Keratinocyte (primary cell): Measurements from ENCODE around the gene SLC17A9. TPM values are rescaled to one million over a fixed set of nuclear protein-coding genes. Genes with fewer than 3 reads are reported as not detected.

ENCODE experiments used
- DNase-seq: peaks from one replicate; pipeline ENCODE4 v3.0.0-alpha.2; 2011; ENCODE audit warnings: low read depth, missing footprints, low spot score
- FAIRE-seq: peaks from 2 replicates; lab custom pipeline; 2011; peaks lifted over from hg19 to GRCh38; lab: Jason Lieb, UNC
- H2AFZ ChIP-seq: 2 replicates; pipeline ENCODE4 v1.6.0; 2012; ENCODE audit warnings: low read length, control low read depth, inconsistent platforms; ENCODE audit not compliant: control insufficient read depth
- H3K27ac ChIP-seq: 2 replicates; pipeline ENCODE4 v1.5.1; 2011; ENCODE audit warnings: low read length; ENCODE audit not compliant: control insufficient read depth, insufficient read depth
- H3K27me3 ChIP-seq: 3 replicates; pipeline ENCODE4 v1.6.0; 2011; ENCODE audit warnings: low read length; ENCODE audit not compliant: control insufficient read depth, insufficient read depth; ENCODE audit errors: extremely low read depth
- H3K36me3 ChIP-seq, 2 experiments: 2 replicates in 1 of 2; 3 replicates in 1 of 2; pipeline ENCODE4 v1.5.1; 2011; ENCODE audit warnings: low read length in 2 of 2, mild to moderate bottlenecking in 1 of 2; ENCODE audit not compliant: control insufficient read depth in 2 of 2, insufficient read depth in 2 of 2; ENCODE audit errors: extremely low read depth in 1 of 2
- H3K4me1 ChIP-seq: 3 replicates; pipeline ENCODE4 v1.5.1; 2011; ENCODE audit warnings: low read length; ENCODE audit not compliant: control insufficient read depth, insufficient read depth; ENCODE audit errors: extremely low read depth
- H3K4me2 ChIP-seq: 3 replicates; pipeline ENCODE4 v1.6.0; 2011; ENCODE audit warnings: low read depth, low read length; ENCODE audit not compliant: control insufficient read depth, insufficient read depth; ENCODE audit errors: extremely low read depth
- H3K4me3 ChIP-seq, 3 experiments: fragments of 200-600 bp in 1 of 3; sonication (generic) in 1 of 3; 2 replicates in 2 of 3; 3 replicates in 1 of 3; pipeline ENCODE4 v1.5.1; 2011 to 2016; ENCODE audit warnings: low read length in 3 of 3, mild to moderate bottlenecking in 3 of 3, control low read depth in 2 of 3, inconsistent platforms in 1 of 3, low read depth in 1 of 3, mixed read lengths in 1 of 3, mixed run types in 1 of 3, moderate library complexity in 1 of 3; ENCODE audit not compliant: control insufficient read depth in 2 of 3, insufficient read depth in 2 of 3; ENCODE audit errors: extremely low read depth in 1 of 3
- H3K79me2 ChIP-seq: 2 replicates; pipeline ENCODE4 v1.6.0; 2012; ENCODE audit warnings: low read length; ENCODE audit not compliant: control insufficient read depth, insufficient read depth
- H3K9ac ChIP-seq: 3 replicates; pipeline ENCODE4 v1.6.0; 2011; ENCODE audit warnings: low read length; ENCODE audit not compliant: control insufficient read depth, insufficient read depth; ENCODE audit errors: extremely low read depth
- H3K9me1 ChIP-seq: 3 replicates; pipeline ENCODE4 v1.6.0; 2011; ENCODE audit warnings: low read length; ENCODE audit not compliant: control insufficient read depth, insufficient read depth; ENCODE audit errors: extremely low read depth
- H3K9me3 ChIP-seq: 2 replicates; pipeline ENCODE4 v1.5.1; 2012; ENCODE audit warnings: low read depth, low read length; ENCODE audit not compliant: control insufficient read depth
- H4K20me1 ChIP-seq: 3 replicates; pipeline ENCODE4 v1.6.0; 2011; ENCODE audit warnings: low read length; ENCODE audit not compliant: control insufficient read depth, insufficient read depth; ENCODE audit errors: extremely low read depth
- EZH2 ChIP-seq: IDR thresholded peaks from one replicate; pipeline ENCODE4 v1.6.1; 2012; ENCODE audit warnings: inconsistent platforms, mild to moderate bottlenecking, low read length, moderate library complexity
- dilution Hi-C: fragments of 300-500 bp; cut with MboI; formaldehyde crosslinking; loops from one replicate; pipeline ENCODE4 v1.7.0; 2020; ENCODE audit warnings: low sequenced_read_pairs; ENCODE audit not compliant: extremely low pct_ligation_motif_present
- polyA plus RNA-seq, 5 experiments: library from polyadenylated mRNA; depleted of rRNA in 3 of 5; stranded (reverse) in 3 of 5; stranded (forward) in 1 of 5; unstranded in 1 of 5; fragments of >200 nt; gene quantifications; 1 replicate in 1 of 5; 2 replicates in 3 of 5; 3 replicates in 1 of 5; pipeline versions ENCODE4 v1.2.1 to v1.2.3, GENCODE V29; 2011 to 2012; ENCODE audit warnings: missing spikeins in 2 of 5, low read depth in 1 of 5, low replicate concordance in 1 of 5
- TF ChIP-seq, protein P1 (sequence below), 3 experiments: IDR thresholded peaks in 1 of 3; conservative IDR thresholded peaks in 1 of 3; optimal IDR thresholded peaks in 1 of 3; 2 replicates in 2 of 3; 3 replicates in 1 of 3; pipeline versions ENCODE3 to v1.5.1; 2011; ENCODE audit warnings: low read length in 3 of 3, mild to moderate bottlenecking in 3 of 3, moderate library complexity in 2 of 3, control low read depth in 1 of 3, inconsistent platforms in 1 of 3; ENCODE audit not compliant: insufficient read depth in 2 of 3; ENCODE audit errors: extremely low read depth in 1 of 3

Gene SLC17A9
- polyA plus RNA-seq, 1 donor (not counting 4 experiments of a cell fraction or from before 2014, with no cell fraction given) = not detected

DNA sequence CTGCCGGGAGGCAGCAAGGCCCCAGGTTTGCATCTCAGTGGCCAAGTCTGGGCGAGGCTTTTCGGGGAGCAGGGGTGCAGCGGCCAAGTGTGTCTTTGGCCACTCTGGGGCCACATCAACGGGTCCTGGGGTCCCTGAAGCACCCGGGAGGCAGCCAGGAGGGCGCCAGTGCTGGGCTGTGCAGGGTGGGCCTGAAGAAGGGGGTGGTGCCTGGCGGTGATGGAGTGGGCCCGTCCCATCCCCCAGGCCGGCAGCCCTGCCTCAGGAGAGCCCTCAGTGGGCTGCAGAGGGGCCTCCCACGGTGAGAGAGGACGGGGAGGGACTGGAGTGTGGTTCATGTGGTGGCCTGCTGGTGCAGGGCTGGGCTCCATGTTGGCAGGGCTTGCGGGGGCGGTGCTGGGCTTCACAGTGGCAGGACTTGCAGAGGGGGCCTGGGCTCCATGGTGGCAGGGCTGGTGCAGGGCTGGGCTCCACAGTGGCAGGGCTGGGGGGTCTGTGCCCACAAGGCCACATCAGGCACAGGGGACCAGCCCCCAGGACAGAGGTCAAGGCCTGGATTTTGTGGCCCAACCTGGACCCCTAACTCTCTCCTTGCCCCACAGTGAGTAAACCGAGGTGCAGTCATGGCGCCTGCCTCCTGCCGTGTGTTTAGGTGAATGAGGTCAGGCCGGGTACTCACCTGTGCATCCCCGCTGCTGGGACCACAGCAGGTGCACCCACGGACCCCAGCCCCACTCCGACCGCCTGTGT lies 64.7 kb downstream of the SLC17A9 start:
- Histone ChIP-seq H3K4me3 (no peak overlapping the region), H3K27me3 (peaks cover 46% of the 10 kb centered on the region), H3K27ac (no peak overlapping the region), H3K79me2 (no peaks in the 10 kb centered on the region), H3K4me1 (peaks cover 2% of the 10 kb centered on the region), H4K20me1 (no peaks in the 10 kb centered on the region), H2AFZ (no peak overlapping the region), H3K9ac (no peak overlapping the region), H3K36me3 (no peaks in the 10 kb centered on the region), H3K4me2 (no peak overlapping the region), H3K9me3 (peaks cover 3% of the 10 kb centered on the region), H3K9me1 (no peaks in the 10 kb centered on the region)
- TF ChIP-seq, protein P1, sequence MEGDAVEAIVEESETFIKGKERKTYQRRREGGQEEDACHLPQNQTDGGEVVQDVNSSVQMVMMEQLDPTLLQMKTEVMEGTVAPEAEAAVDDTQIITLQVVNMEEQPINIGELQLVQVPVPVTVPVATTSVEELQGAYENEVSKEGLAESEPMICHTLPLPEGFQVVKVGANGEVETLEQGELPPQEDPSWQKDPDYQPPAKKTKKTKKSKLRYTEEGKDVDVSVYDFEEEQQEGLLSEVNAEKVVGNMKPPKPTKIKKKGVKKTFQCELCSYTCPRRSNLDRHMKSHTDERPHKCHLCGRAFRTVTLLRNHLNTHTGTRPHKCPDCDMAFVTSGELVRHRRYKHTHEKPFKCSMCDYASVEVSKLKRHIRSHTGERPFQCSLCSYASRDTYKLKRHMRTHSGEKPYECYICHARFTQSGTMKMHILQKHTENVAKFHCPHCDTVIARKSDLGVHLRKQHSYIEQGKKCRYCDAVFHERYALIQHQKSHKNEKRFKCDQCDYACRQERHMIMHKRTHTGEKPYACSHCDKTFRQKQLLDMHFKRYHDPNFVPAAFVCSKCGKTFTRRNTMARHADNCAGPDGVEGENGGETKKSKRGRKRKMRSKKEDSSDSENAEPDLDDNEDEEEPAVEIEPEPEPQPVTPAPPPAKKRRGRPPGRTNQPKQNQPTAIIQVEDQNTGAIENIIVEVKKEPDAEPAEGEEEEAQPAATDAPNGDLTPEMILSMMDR (optimal IDR thresholded peaks at IDR 0.05 in 1 of 3, IDR thresholded peaks at IDR 0.05 in 1 of 3, conservative IDR thresholded peaks at IDR 0.05 in 1 of 3; ENCODE audit: extremely low read depth in 1 of 3, insufficient read depth in 2 of 3, low read length in 3 of 3) = no peak
- DNase-seq = no peak
- FAIRE-seq = no peak
- dilution Hi-C loops = no loop called here

DNA sequence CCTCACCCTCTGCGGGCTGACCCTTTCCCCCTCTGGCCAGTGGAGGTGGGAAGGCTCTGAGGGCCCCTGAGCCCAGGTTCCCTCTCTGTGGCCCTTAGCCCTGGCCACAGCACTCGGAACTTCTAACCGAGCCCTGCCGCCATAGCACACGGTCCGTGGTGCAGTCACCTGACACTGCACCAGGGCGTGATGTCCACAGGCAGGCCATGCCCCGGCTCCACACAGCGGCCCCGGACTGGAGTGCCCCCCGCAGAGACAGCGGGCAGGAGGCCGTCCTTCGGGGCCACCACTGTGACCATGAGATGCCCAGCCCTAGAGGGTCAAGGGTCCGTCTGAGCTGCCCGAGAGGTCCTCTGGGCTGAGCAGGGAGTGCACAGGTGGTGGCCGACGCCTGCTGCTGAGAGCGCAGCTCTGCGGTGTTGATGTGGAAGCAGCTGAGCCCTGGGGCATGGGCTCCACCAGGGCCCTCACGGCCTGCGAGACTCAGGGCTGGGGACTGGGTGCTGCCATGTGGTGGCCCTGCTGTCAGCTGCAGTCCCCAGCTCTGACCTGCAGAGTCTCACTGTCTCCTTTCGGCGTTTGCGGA lies 65.4 kb downstream of the SLC17A9 start:
- peaks cover 52% of the 10 kb centered on the region for H3K27me3 ChIP-seq

More for the DNA sequence above, 65.4 kb downstream of the SLC17A9 start:
- H4K20me1 ChIP-seq = no peaks in the 10 kb centered on the region
- no peaks in the 10 kb centered on the region for H3K36me3 ChIP-seq
- H3K9me1 ChIP-seq = no peaks in the 10 kb centered on the region
- DNase-seq (no peak), FAIRE-seq (no peak)
- H3K4me1 ChIP-seq = peaks cover 2% of the 10 kb centered on the region
- peaks cover 3% of the 10 kb centered on the region for H3K9me3 ChIP-seq
- TF ChIP-seq, protein P1 (optimal IDR thresholded peaks at IDR 0.05 in 1 of 3, IDR thresholded peaks at IDR 0.05 in 1 of 3, conservative IDR thresholded peaks at IDR 0.05 in 1 of 3; ENCODE audit: extremely low read depth in 1 of 3, insufficient read depth in 2 of 3, low read length in 3 of 3) = no peak
- TF ChIP-seq EZH2 = no peak
- H3K4me3 ChIP-seq = no peak overlapping the region
- dilution Hi-C loops = no loop called here
- H2AFZ ChIP-seq = no peak overlapping the region
- no peak overlapping the region for H3K27ac ChIP-seq
- no peak overlapping the region for H3K9ac ChIP-seq
- H3K4me2 ChIP-seq = no peak overlapping the region
- no peaks in the 10 kb centered on the region for H3K79me2 ChIP-seq

Other genes with a start within 250 kb of the SLC17A9 start
- gene NTSR1, start 243.9 kb upstream of the SLC17A9 start, polyA plus RNA-seq = 0.24 to 1.4 TPM (median 0.55 TPM) in 3 replicates
- 12.3 to 15.6 TPM (median 15.0 TPM) in 3 replicates for gene MRGBP, start 156.2 kb upstream of the SLC17A9 start, polyA plus RNA-seq
- 29.8 to 39.8 TPM (median 31.5 TPM) in 3 replicates for gene OGFR, start 147.9 kb upstream of the SLC17A9 start, polyA plus RNA-seq
- 2.7 to 4.8 TPM (median 3.6 TPM) in 3 replicates for gene COL9A3, start 135.7 kb upstream of the SLC17A9 start, polyA plus RNA-seq
- gene TCFL5, start 90.9 kb upstream of the SLC17A9 start, polyA plus RNA-seq = 9.9 to 14.6 TPM (median 14.5 TPM) in 3 replicates
- gene DIDO1, start 26.2 kb upstream of the SLC17A9 start, polyA plus RNA-seq = 11.1 to 19.3 TPM (median 14.2 TPM) in 3 replicates
- gene GID8, start 14.6 kb upstream of the SLC17A9 start, polyA plus RNA-seq = 20.7 to 27.9 TPM (median 23.7 TPM) in 3 replicates
- not detected in 3 replicates for gene BHLHE23, start 54.3 kb downstream of the SLC17A9 start, polyA plus RNA-seq